ENCODE measurements around the gene ELF4.
"Not testable (repeated sequence)": the region's sequence is repeated elsewhere in the genome, so short reads cannot be mapped to it uniquely, and the experiment has no call there.

The ELF4 gene

GRCh38 chrX:130110379-130111219 is at the start of gene ELF4:
TSS of gene ELF4 (minus strand) at chrX:130110497. CDS start at chrX:130081330, 29,167 bp downstream.
- no peak for DNase-seq

GRCh38 chrX:130159776-130160175 is 49.5 kb upstream of the ELF4 start:
- no peak for DNase-seq

GRCh38 chrX:130158311-130158710 is 48.0 kb upstream of the ELF4 start:
- no peak for DNase-seq

- DNase-seq: no peak
Observed at GRCh38 chrX:130155564-130155963, 45.3 kb upstream of the ELF4 start.

- DNase-seq: no peak
Observed at GRCh38 chrX:130147631-130148030, 37.3 kb upstream of the ELF4 start.

- no peak for DNase-seq
Observed at GRCh38 chrX:130145123-130145522, 34.8 kb upstream of the ELF4 start.

GRCh38 chrX:130144509-130144908 is 34.2 kb upstream of the ELF4 start:
- no peak for DNase-seq

GRCh38 chrX:130139474-130140201 is 29.3 kb upstream of the ELF4 start:
- no peak for DNase-seq

GRCh38 chrX:130136961-130137360 is 26.7 kb upstream of the ELF4 start:
- no peak for DNase-seq

GRCh38 chrX:130136496-130136895 is 26.2 kb upstream of the ELF4 start:
- DNase-seq: no peak

GRCh38 chrX:130130990-130131389 is 20.7 kb upstream of the ELF4 start:
- DNase-seq: no peak

GRCh38 chrX:130125091-130125874 is 15.0 kb upstream of the ELF4 start:
- DNase-seq: no peak

GRCh38 chrX:130124577-130124976 is 14.3 kb upstream of the ELF4 start:
- no peak for DNase-seq

- DNase-seq: no peak
Observed at GRCh38 chrX:130121505-130121800, 11.2 kb upstream of the ELF4 start.

- DNase-seq: no peak
Observed at GRCh38 chrX:130120746-130121504, 10.6 kb upstream of the ELF4 start.

GRCh38 chrX:130120321-130120731 is 10.0 kb upstream of the ELF4 start:
- no peak for DNase-seq

- no peak for DNase-seq
Observed at GRCh38 chrX:130119312-130119898, 9.1 kb upstream of the ELF4 start.

- DNase-seq: no peak
Observed at GRCh38 chrX:130118441-130119311, 8.4 kb upstream of the ELF4 start.

GRCh38 chrX:130117166-130117565 is 6.9 kb upstream of the ELF4 start:
- no peak for DNase-seq

GRCh38 chrX:130115119-130115885 is 5.0 kb upstream of the ELF4 start:
- not testable (repeated sequence) for DNase-seq

All from NCI-H1417 treated with DMSO at 0.1 percent for 48 hours (cell line).